K562 (cell line): ENCODE data around the gene SPATA3. TPM values are rescaled to one million over a fixed set of nuclear protein-coding genes. Genes with fewer than 3 reads are reported as not detected.

ENCODE experiments used
- CHD2 ChIP-seq: IDR thresholded peaks from 2 replicates; pipeline ENCODE4 v1.6.1; 2011; ENCODE audit warnings: low read depth, low read length
- CTBP1 ChIP-seq: fragments of 450-650 bp; IDR thresholded peaks from 2 replicates; pipeline ENCODE4 v1.6.1; 2016; ENCODE audit warnings: borderline replicate concordance
- ETV6 ChIP-seq, 3 experiments: fragments of 150-350 bp in 1 of 3; sonication (generic) in 1 of 3; formaldehyde crosslinking in 1 of 3; IDR thresholded peaks; 2 replicates each; pipeline versions ENCODE4 v1.6.1 to v1.8.0; 2014 to 2022; ENCODE audit warnings: borderline replicate concordance in 2 of 3, low read depth in 2 of 3, antibody characterized with exemption in 1 of 3, low read length in 1 of 3, mild to moderate bottlenecking in 1 of 3, missing genetic modification reagents in 1 of 3
- PHF8 ChIP-seq: fragments of 200-600 bp; sonication (generic); IDR thresholded peaks from 2 replicates; pipeline ENCODE4 v1.6.1; 2012; ENCODE audit warnings: mixed run types, mild to moderate bottlenecking, inconsistent platforms, low read length, moderate library complexity, borderline replicate concordance
- PREB ChIP-seq: sonication (generic); formaldehyde crosslinking; IDR thresholded peaks from 2 replicates; pipeline ENCODE4 v1.8.1; 2023; ENCODE audit warnings: mild to moderate bottlenecking, missing genetic modification reagents
- SP1 ChIP-seq: sonication (generic); formaldehyde crosslinking; IDR thresholded peaks from 2 replicates; pipeline ENCODE4 v1.8.1; 2022; ENCODE audit warnings: mild to moderate bottlenecking, missing genetic modification reagents
- ZNF232 ChIP-seq: sonication (generic); formaldehyde crosslinking; IDR thresholded peaks from 2 replicates; pipeline ENCODE4 v1.8.0; 2022; ENCODE audit warnings: mild to moderate bottlenecking, missing genetic modification reagents
- ZNF696 ChIP-seq: fragments of 250-450 bp; sonication (Bioruptor Pico); conservative IDR thresholded peaks from 2 replicates; pipeline ENCODE4 v1.4.0; 2020; ENCODE audit warnings: mild to moderate bottlenecking, moderate library complexity
- ZNF780A ChIP-seq: fragments of 250-450 bp; sonication (Bioruptor Pico); IDR thresholded peaks from 2 replicates; pipeline ENCODE4 v1.5.0; 2021; ENCODE audit warnings: mild to moderate bottlenecking
- polyA plus RNA-seq, 8 experiments: library from polyadenylated mRNA; depleted of rRNA in 4 of 8; stranded (reverse) in 5 of 8; unstranded in 3 of 8; fragments of >200 nt; fragmentation: Nextera tagmentation in 2 of 8; fragmentation: Illumina TruSeq in 1 of 8; extraction: Ambion mirVana in 2 of 8; extraction: Trizol in 1 of 8; gene quantifications; 2 replicates each; pipeline versions ENCODE4 v1.2.1 to v1.2.3, GENCODE V29; 2011 to 2014; ENCODE audit warnings: inconsistent platforms in 1 of 8, missing spikeins in 1 of 8
- total RNA-seq, 7 experiments: library from RNA; depleted of rRNA in 6 of 7; stranded (reverse); fragments of >200 nt in 6 of 7; fragmentation: Illumina TruSeq in 2 of 7; extraction: Trizol in 2 of 7; gene quantifications; 2 replicates each; pipeline versions ENCODE4 v1.2.1 to v1.2.3, GENCODE V29; 2011 to 2021; ENCODE audit warnings: low replicate concordance in 1 of 7
- TF ChIP-seq, protein P1 (sequence below): fragments of 450-650 bp; IDR thresholded peaks from 2 replicates; pipeline ENCODE4 v1.6.1; 2014; ENCODE audit warnings: low read depth, mild to moderate bottlenecking, moderate library complexity, borderline replicate concordance
- TF ChIP-seq, protein P2 (sequence below): fragments of 450-650 bp; formaldehyde crosslinking; IDR thresholded peaks from 2 replicates; pipeline ENCODE4 v1.4.0; 2022; ENCODE audit warnings: missing genetic modification characterization
- TF ChIP-seq, protein P3 (sequence below): fragments of 250-450 bp; sonication (Bioruptor Pico); IDR thresholded peaks from 2 replicates; pipeline ENCODE4 v1.8.0; 2021; ENCODE audit warnings: moderate library complexity, mild to moderate bottlenecking, inconsistent platforms

SPATA3 gene
- total and polyA plus RNA-seq, 9 of the 15 experiments (the other 6 are each of a cell fraction or from before 2014, with no cell fraction given): not detected

DNA sequence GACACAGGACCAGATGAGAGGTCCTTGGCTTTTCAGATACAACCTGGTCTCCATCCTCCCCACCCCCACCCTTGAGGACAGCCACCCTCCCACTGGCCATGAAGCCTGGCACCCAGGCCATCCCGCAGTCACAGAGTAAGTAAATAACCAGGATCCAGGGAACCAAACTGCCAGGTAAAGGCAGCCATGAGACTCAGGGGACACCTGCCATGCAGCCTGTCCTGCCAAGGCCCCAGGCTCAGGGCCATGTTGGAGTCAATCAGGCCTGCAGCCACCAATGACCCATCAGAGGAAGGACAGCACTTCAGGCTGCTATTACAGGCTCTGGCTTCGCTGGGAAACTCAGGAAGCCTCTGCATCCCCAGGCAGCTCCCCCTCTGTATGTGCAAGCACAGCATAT, 15.6 kb downstream of the SPATA3 start (continued):
- TF ChIP-seq ETV6 (IDR thresholded peaks at IDR 0.05; ENCODE audit: borderline replicate concordance in 1 of 2, low read depth in 2 of 2, low read length in 1 of 2) (no peak), ETV6 (CRISPR knock-in tag; IDR thresholded peaks at IDR 0.05; ENCODE audit: borderline replicate concordance) (no peak), PHF8 (no peak), CHD2 (no peak), CTBP1 (no peak), ZNF232 (CRISPR knock-in tag) (no peak), PREB (CRISPR knock-in tag) (no peak), ZNF696 (CRISPR knock-in tag) (no peak), SP1 (CRISPR knock-in tag) (no peak), ZNF780A (CRISPR knock-in tag) (no peak)
- TF ChIP-seq, protein P1, sequence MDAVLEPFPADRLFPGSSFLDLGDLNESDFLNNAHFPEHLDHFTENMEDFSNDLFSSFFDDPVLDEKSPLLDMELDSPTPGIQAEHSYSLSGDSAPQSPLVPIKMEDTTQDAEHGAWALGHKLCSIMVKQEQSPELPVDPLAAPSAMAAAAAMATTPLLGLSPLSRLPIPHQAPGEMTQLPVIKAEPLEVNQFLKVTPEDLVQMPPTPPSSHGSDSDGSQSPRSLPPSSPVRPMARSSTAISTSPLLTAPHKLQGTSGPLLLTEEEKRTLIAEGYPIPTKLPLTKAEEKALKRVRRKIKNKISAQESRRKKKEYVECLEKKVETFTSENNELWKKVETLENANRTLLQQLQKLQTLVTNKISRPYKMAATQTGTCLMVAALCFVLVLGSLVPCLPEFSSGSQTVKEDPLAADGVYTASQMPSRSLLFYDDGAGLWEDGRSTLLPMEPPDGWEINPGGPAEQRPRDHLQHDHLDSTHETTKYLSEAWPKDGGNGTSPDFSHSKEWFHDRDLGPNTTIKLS: no peak
- TF ChIP-seq, protein P2, sequence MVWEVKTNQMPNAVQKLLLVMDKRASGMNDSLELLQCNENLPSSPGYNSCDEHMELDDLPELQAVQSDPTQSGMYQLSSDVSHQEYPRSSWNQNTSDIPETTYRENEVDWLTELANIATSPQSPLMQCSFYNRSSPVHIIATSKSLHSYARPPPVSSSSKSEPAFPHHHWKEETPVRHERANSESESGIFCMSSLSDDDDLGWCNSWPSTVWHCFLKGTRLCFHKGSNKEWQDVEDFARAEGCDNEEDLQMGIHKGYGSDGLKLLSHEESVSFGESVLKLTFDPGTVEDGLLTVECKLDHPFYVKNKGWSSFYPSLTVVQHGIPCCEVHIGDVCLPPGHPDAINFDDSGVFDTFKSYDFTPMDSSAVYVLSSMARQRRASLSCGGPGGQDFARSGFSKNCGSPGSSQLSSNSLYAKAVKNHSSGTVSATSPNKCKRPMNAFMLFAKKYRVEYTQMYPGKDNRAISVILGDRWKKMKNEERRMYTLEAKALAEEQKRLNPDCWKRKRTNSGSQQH (CRISPR knock-in tag): no peak
- TF ChIP-seq, protein P3, sequence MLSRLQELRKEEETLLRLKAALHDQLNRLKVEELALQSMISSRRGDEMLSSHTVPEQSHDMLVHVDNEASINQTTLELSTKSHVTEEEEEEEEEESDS (CRISPR knock-in tag): no peak
